HG02973 (cell line): Measurements from ENCODE around the gene PROC.

ENCODE experiments used
- ATAC-seq: cut with Tn5 transposase; IDR thresholded peaks from one replicate; pipeline ENCODE4 v1.9.1; 2021; ENCODE audit warnings: moderate library complexity; ENCODE audit not compliant: unreplicated experiment

PROC gene

GRCh38 chr2:127453392-127454171 is 35.4 kb downstream of the PROC start:
- ATAC-seq, result no peak

- ATAC-seq, result no peak
These were observed 36.7 kb downstream of the PROC start for GRCh38 chr2:127454595-127455565.

GRCh38 chr2:127455566-127456493 is 37.6 kb downstream of the PROC start:
- no peak for ATAC-seq

- no peak for ATAC-seq
These were observed 38.7 kb downstream of the PROC start for GRCh38 chr2:127456960-127457359.

- no peak for ATAC-seq
These were observed 44.2 kb downstream of the PROC start for GRCh38 chr2:127462461-127462860.

- no peak for ATAC-seq
These were observed 45.1 kb downstream of the PROC start for GRCh38 chr2:127463155-127463991.

GRCh38 chr2:127464470-127465257 is 46.4 kb downstream of the PROC start:
- ATAC-seq, result no peak

- ATAC-seq, result no peak
These were observed 47.0 kb downstream of the PROC start for GRCh38 chr2:127465258-127465657.

- no peak for ATAC-seq
These were observed 50.8 kb downstream of the PROC start for GRCh38 chr2:127469051-127469450.

- no peak for ATAC-seq
These were observed 51.7 kb downstream of the PROC start for GRCh38 chr2:127469974-127470373.

GRCh38 chr2:127471286-127471988 is 53.2 kb downstream of the PROC start:
- ATAC-seq, result no peak

GRCh38 chr2:127472268-127472667 is 54.0 kb downstream of the PROC start:
- ATAC-seq, result no peak

- no peak for ATAC-seq
These were observed 57.6 kb downstream of the PROC start for GRCh38 chr2:127475788-127476187.
